H1 (cell line): Measurements from ENCODE around the gene PROX2. TPM values are rescaled to one million over a fixed set of nuclear protein-coding genes. Genes with fewer than 3 reads are reported as not detected.

ENCODE experiments used
- CTCF ChIA-PET: fragments of 300-600 bp; sonication (Branson Sonifier 250); formaldehyde crosslinking; loops from one replicate; lab custom pipeline; 2021; ENCODE audit not compliant: partially characterized antibody; lab: Charles Lee
- POLR2A ChIA-PET: fragments of 300-600 bp; sonication (Branson Sonifier 250); formaldehyde crosslinking; loops from one replicate; lab custom pipeline; 2021; ENCODE audit warnings: inconsistent platforms; ENCODE audit not compliant: partially characterized antibody; lab: Charles Lee
- DNase-seq, 2 experiments: peaks; one replicate each; pipeline versions ENCODE4 v3.0.0 to v3.0.0-alpha.2; 2010 to 2022; ENCODE audit warnings: low spot score in 2 of 2, low read depth in 1 of 2, mixed read lengths in 1 of 2
- FAIRE-seq: peaks from 2 replicates; lab custom pipeline; 2011; peaks lifted over from hg19 to GRCh38; lab: Jason Lieb, UNC
- H2AFZ ChIP-seq: 2 replicates; pipeline ENCODE4 v1.8.1; 2012; ENCODE audit warnings: low read length, inconsistent platforms
- H2AK5ac ChIP-seq: 2 replicates; pipeline ENCODE4 v1.6.1; 2013; ENCODE audit warnings: low read depth, low read length
- H2BK120ac ChIP-seq: replicated peaks from 2 replicates; pipeline ENCODE3; 2013; ENCODE audit warnings: low read depth, low read length, inconsistent platforms
- H2BK12ac ChIP-seq: 2 replicates; pipeline ENCODE4 v1.6.1; 2013; ENCODE audit warnings: low read depth, low read length
- H2BK15ac ChIP-seq: 2 replicates; pipeline ENCODE4 v1.6.1; 2013; ENCODE audit warnings: low read length
- H2BK20ac ChIP-seq: 2 replicates; pipeline ENCODE4 v1.6.1; 2013; ENCODE audit warnings: low read length
- H2BK5ac ChIP-seq: 2 replicates; pipeline ENCODE4 v1.6.1; 2013; ENCODE audit warnings: low read depth, low read length
- H3K14ac ChIP-seq: 2 replicates; pipeline ENCODE4 v1.6.1; 2013; ENCODE audit warnings: inconsistent platforms; ENCODE audit not compliant: insufficient read length
- H3K18ac ChIP-seq: 2 replicates; pipeline ENCODE4 v1.6.1; 2013; ENCODE audit warnings: low read length; ENCODE audit errors: extremely low read depth
- H3K23ac ChIP-seq: 2 replicates; pipeline ENCODE4 v1.6.1; 2013; ENCODE audit warnings: inconsistent platforms; ENCODE audit not compliant: insufficient read length
- H3K23me2 ChIP-seq: 2 replicates; pipeline ENCODE4 v1.6.1; 2013; ENCODE audit warnings: low read depth, low read length
- H3K27ac ChIP-seq: 2 replicates; pipeline ENCODE4 v1.6.1; 2011; ENCODE audit warnings: low read depth, low read length, inconsistent platforms
- H3K27me3 ChIP-seq, 4 experiments: replicated peaks in 1 of 4; 1 replicate in 1 of 4; 2 replicates in 3 of 4; pipeline versions ENCODE4 v1.6.1 to v1.8.1; 2011 to 2013; ENCODE audit warnings: low read length in 3 of 4, mild to moderate bottlenecking in 3 of 4, inconsistent platforms in 2 of 4, mixed read lengths in 2 of 4, moderate library complexity in 1 of 4; ENCODE audit not compliant: control insufficient read depth in 3 of 4, insufficient read depth in 3 of 4; ENCODE audit errors: extremely low read depth in 1 of 4
- H3K36me3 ChIP-seq, 4 experiments: 2 replicates each; pipeline versions ENCODE4 v1.6.1 to v1.8.1; 2011 to 2013; ENCODE audit warnings: mild to moderate bottlenecking in 4 of 4, low read length in 3 of 4, moderate library complexity in 2 of 4, control low read depth in 1 of 4, inconsistent platforms in 1 of 4; ENCODE audit not compliant: insufficient read depth in 4 of 4, control insufficient read depth in 2 of 4
- H3K4ac ChIP-seq: replicated peaks from 2 replicates; pipeline ENCODE3; 2013; ENCODE audit warnings: low read length, low read depth, mixed read lengths, inconsistent platforms; ENCODE audit not compliant: insufficient read length
- H3K4me1 ChIP-seq, 4 experiments: replicated peaks in 1 of 4; 1 replicate in 1 of 4; 2 replicates in 3 of 4; pipeline versions ENCODE4 v1.6.1 to v1.8.1; 2011 to 2013; ENCODE audit warnings: low read length in 3 of 4, inconsistent platforms in 2 of 4, mixed read lengths in 1 of 4; ENCODE audit not compliant: insufficient read depth in 4 of 4, control insufficient read depth in 3 of 4
- H3K4me2 ChIP-seq, 2 experiments: 2 replicates each; pipeline versions ENCODE4 v1.6.1 to v1.8.1; 2011 to 2013; ENCODE audit warnings: low read depth in 2 of 2, low read length in 2 of 2, control low read depth in 1 of 2, inconsistent platforms in 1 of 2, mild to moderate bottlenecking in 1 of 2; ENCODE audit not compliant: insufficient read depth in 1 of 2
- H3K4me3 ChIP-seq, 4 experiments: fragments of 200-600, 300-600 bp in 1 of 4; sonication (generic), shearing (Covaris generic), sonication (Bioruptor Twin) in 1 of 4; 2 replicates each; pipeline versions ENCODE4 v1.5.1 to v1.8.1; 2011 to 2016; ENCODE audit warnings: low read length in 4 of 4, low read depth in 3 of 4, control low read depth in 2 of 4, inconsistent platforms in 2 of 4, mild to moderate bottlenecking in 2 of 4, mixed read lengths in 1 of 4, moderate library complexity in 1 of 4; ENCODE audit not compliant: insufficient read depth in 2 of 4; ENCODE audit errors: extremely low read depth in 1 of 4
- H3K56ac ChIP-seq: replicated peaks from 2 replicates; pipeline ENCODE3; 2013; ENCODE audit warnings: low read depth, mild to moderate bottlenecking, mixed read lengths, low read length, inconsistent platforms; ENCODE audit not compliant: insufficient read length
- H3K79me1 ChIP-seq: 2 replicates; pipeline ENCODE4 v1.6.1; 2013; ENCODE audit warnings: low read depth, low read length, control low read depth
- H3K79me2 ChIP-seq, 2 experiments: 2 replicates each; pipeline versions ENCODE4 v1.6.1 to v1.8.1; 2012 to 2013; ENCODE audit warnings: low read length in 2 of 2, mild to moderate bottlenecking in 2 of 2, inconsistent platforms in 1 of 2; ENCODE audit not compliant: insufficient read depth in 2 of 2, control insufficient read depth in 1 of 2
- H3K9ac ChIP-seq, 4 experiments: replicated peaks in 1 of 4; 1 replicate in 1 of 4; 2 replicates in 3 of 4; pipeline versions ENCODE4 v1.6.1 to v1.8.1; 2011 to 2013; ENCODE audit warnings: low read depth in 3 of 4, low read length in 3 of 4, control low read depth in 2 of 4, mild to moderate bottlenecking in 2 of 4, moderate library complexity in 2 of 4, inconsistent platforms in 1 of 4; ENCODE audit errors: extremely low read depth in 1 of 4
- H3K9me3 ChIP-seq, 2 experiments: 2 replicates each; pipeline versions ENCODE4 v1.6.1 to v1.8.1; 2012 to 2013; ENCODE audit warnings: mild to moderate bottlenecking in 2 of 2, moderate library complexity in 2 of 2, control low read depth in 1 of 2, inconsistent platforms in 1 of 2, low read depth in 1 of 2, low read length in 1 of 2, mixed read lengths in 1 of 2; ENCODE audit not compliant: insufficient read depth in 2 of 2
- H4K20me1 ChIP-seq, 2 experiments: replicated peaks in 1 of 2; 2 replicates each; pipeline versions ENCODE3 to v1.8.1; 2011 to 2013; ENCODE audit warnings: inconsistent platforms in 2 of 2, low read length in 2 of 2, mild to moderate bottlenecking in 1 of 2; ENCODE audit not compliant: insufficient read depth in 2 of 2, control insufficient read depth in 1 of 2
- H4K5ac ChIP-seq: 2 replicates; pipeline ENCODE4 v1.6.1; 2013; ENCODE audit warnings: low read length, low read depth, mixed read lengths, inconsistent platforms; ENCODE audit not compliant: insufficient read length
- H4K8ac ChIP-seq: 2 replicates; pipeline ENCODE4 v1.8.0; 2013; ENCODE audit warnings: mild to moderate bottlenecking, moderate library complexity, low read length, inconsistent platforms; ENCODE audit not compliant: insufficient read depth; ENCODE audit errors: extremely low read depth
- H4K91ac ChIP-seq: replicated peaks from 2 replicates; pipeline ENCODE3; 2013; ENCODE audit warnings: low read length, mixed read lengths, inconsistent platforms; ENCODE audit not compliant: insufficient read length
- GABPA ChIP-seq: IDR thresholded peaks from 2 replicates; pipeline ENCODE4 v1.6.1; 2011; ENCODE audit warnings: mild to moderate bottlenecking, low read length, moderate library complexity, borderline replicate concordance; ENCODE audit not compliant: insufficient read depth
- HDAC2 ChIP-seq, 2 experiments: fragments of 300-600 bp in 1 of 2; sonication (generic) in 1 of 2; IDR thresholded peaks; 2 replicates each; pipeline ENCODE4 v1.6.1; 2011 to 2012; ENCODE audit warnings: low read depth in 2 of 2, low read length in 2 of 2, mild to moderate bottlenecking in 2 of 2, moderate library complexity in 2 of 2, borderline replicate concordance in 1 of 2, inconsistent platforms in 1 of 2
- JUND ChIP-seq: IDR thresholded peaks from 2 replicates; pipeline ENCODE4 v1.6.1; 2011; ENCODE audit warnings: mild to moderate bottlenecking, improper control_type of control experiment, low read length
- POU5F1 ChIP-seq: IDR thresholded peaks from 2 replicates; pipeline ENCODE4 v1.6.1; 2011; ENCODE audit warnings: low read depth, mild to moderate bottlenecking, low read length, moderate library complexity
- RNF2 ChIP-seq: fragments of 200-900, 300-1000 bp; sonication (generic); IDR thresholded peaks from 2 replicates; pipeline ENCODE4 v1.7.1; 2016; ENCODE audit warnings: borderline replicate concordance, low read depth, mild to moderate bottlenecking, antibody characterized with exemption, low read length; ENCODE audit not compliant: poor library complexity, severe bottlenecking; ENCODE audit errors: missing control alignments
- RXRA ChIP-seq: IDR thresholded peaks from 2 replicates; pipeline ENCODE4 v1.6.1; 2011; ENCODE audit warnings: low read depth, mild to moderate bottlenecking, low read length, moderate library complexity; ENCODE audit not compliant: insufficient read depth
- SUZ12 ChIP-seq: fragments of 200-600 bp; sonication (generic); IDR thresholded peaks from 2 replicates; pipeline ENCODE4 v1.6.1; 2012; ENCODE audit warnings: mild to moderate bottlenecking, inconsistent platforms, low read length, moderate library complexity, mixed read lengths
- USF2 ChIP-seq: IDR thresholded peaks from 2 replicates; pipeline ENCODE4 v1.6.1; 2011; ENCODE audit warnings: low read length, improper control_type of control experiment
- ZNF274 ChIP-seq: IDR thresholded peaks from 2 replicates; pipeline ENCODE4 v1.7.0; 2012; ENCODE audit warnings: low read length, borderline replicate concordance; ENCODE audit errors: extremely low read depth
- WGBS, 2 experiments: shearing (Covaris generic) in 1 of 2; methylation state at CpG; one replicate each; pipeline versions ENCODE4 v1.1.6 to v1.1.7; 2013 to 2015; ENCODE audit warnings: low lambda C conversion rate in 2 of 2, mixed read lengths in 2 of 2, inconsistent platforms in 1 of 2, low coverage in 1 of 2, missing lambda C conversion rate in 1 of 2; ENCODE audit not compliant: insufficient replicate concordance in 2 of 2, insufficient coverage in 1 of 2, insufficient read length in 1 of 2; ENCODE audit errors: extremely low coverage in 1 of 2, missing lambda C conversion rate in 1 of 2; 5-methylcytosine and 5-hydroxymethylcytosine counted together
- polyA plus RNA-seq, 7 experiments: library from polyadenylated mRNA; depleted of rRNA in 3 of 7; stranded (reverse) in 5 of 7; unstranded in 2 of 7; fragments of >200 nt in 5 of 7; fragments of 200-250 nt in 2 of 7; gene quantifications; 1 replicate in 5 of 7; 2 replicates in 1 of 7; 4 replicates in 1 of 7; pipeline versions ENCODE4 v1.2.1 to v1.2.3, GENCODE V29; 2011 to 2013; ENCODE audit warnings: missing spikeins in 2 of 7, mixed read lengths in 2 of 7
- total RNA-seq: library from RNA; stranded (reverse); fragmentation: NEBNext Ultra II Directional; extraction: Animal tissue kit (Norgen Biotek cat#: 25700); gene quantifications from 2 replicates; pipeline ENCODE4 v1.2.1, GENCODE V29; 2021

Gene PROX2
- total and polyA plus RNA-seq, 2 of the 8 experiments (the other 6 are each of a cell fraction or from before 2014, with no cell fraction given), result 0.03 TPM; not detected in 1

DNA sequence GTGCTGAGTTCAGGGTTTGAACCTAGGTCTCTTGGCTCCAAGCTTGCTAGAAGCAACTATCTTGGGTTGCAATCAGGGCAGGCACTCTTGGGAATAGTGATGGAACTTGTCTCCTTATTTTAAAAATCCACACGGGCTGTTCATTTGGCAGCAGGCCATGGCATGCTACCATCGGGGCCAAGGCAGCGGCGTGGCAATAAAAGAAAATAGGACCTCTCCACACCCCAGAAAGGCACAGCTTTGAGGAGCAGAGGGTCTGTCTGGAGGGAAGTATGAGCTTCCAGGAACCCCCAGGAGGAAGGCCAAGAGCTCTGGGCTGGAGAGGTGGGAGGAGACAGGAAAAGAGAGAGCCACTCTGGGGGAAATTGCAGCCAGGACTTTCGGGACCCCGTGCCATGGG is 31.8 kb upstream of the PROX2 start:
- ChIA-PET CTCF (interaction anchor here (0.9 to 24.8 kb wide), 22 partner anchors 10 to 299 kb away, joined by 3 to 509 read pairs (median 6); partner anchors contain the start of genes PROX2 and RPS6KL1), POLR2A (interaction anchor here (0.7 to 6.8 kb wide), 13 partner anchors 9 to 559 kb away, joined by 3 to 80 read pairs (median 5); partner anchors contain the start of genes RPS6KL1, VRTN and ZC2HC1C)
- no peak overlapping the region for H2AK5ac ChIP-seq
- no peak overlapping the region for H4K8ac ChIP-seq
- H2AFZ ChIP-seq, result no peak overlapping the region
- H2BK5ac ChIP-seq, result no peak overlapping the region; the same call in 1 of the 2 replicates
- no peak overlapping the region for H3K9ac ChIP-seq
- no peaks in the 10 kb centered on the region for H3K27me3 ChIP-seq
- no peak overlapping the region for H3K27ac ChIP-seq
- H3K79me2 ChIP-seq, result no peaks in the 10 kb centered on the region
- no peaks in the 10 kb centered on the region for H3K79me1 ChIP-seq
- H2BK120ac ChIP-seq, result no peak overlapping the region
- no peak overlapping the region for H2BK15ac ChIP-seq
- no peak overlapping the region for H2BK12ac ChIP-seq
- no peak overlapping the region for H4K91ac ChIP-seq
- no peak overlapping the region for H4K5ac ChIP-seq
- no peak overlapping the region for H3K23ac ChIP-seq
- no peak overlapping the region for H2BK20ac ChIP-seq
- H3K36me3 ChIP-seq, result peaks cover 6 to 17% (median 9%) of the 10 kb centered on the region in 4 experiments
- H3K23me2 ChIP-seq, result no peaks in the 10 kb centered on the region
- H3K4me2 ChIP-seq, result no peak overlapping the region
- H3K4me3 ChIP-seq, result no peak overlapping the region
- no peak overlapping the region for H3K4ac ChIP-seq
- H3K56ac ChIP-seq, result no peak overlapping the region
- H3K14ac ChIP-seq, result no peak overlapping the region
- DNase-seq (no peak), FAIRE-seq (no peak)
- no peak overlapping the region for H3K18ac ChIP-seq
- 91% methylated on average over 6 of the region's 6 CpGs; no CpG with 5 or more reads in 1 of the 2 experiments for WGBS, 2 experiments
- peaks cover 2 to 10% of the 10 kb centered on the region in 2 experiments for H4K20me1 ChIP-seq
- no peaks in the 10 kb centered on the region; a peak in 1 of 7 replicates for H3K4me1 ChIP-seq
- no peaks in the 10 kb centered on the region for H3K9me3 ChIP-seq
- TF ChIP-seq JUND, result no peak
- TF ChIP-seq POU5F1, result no peak
- TF ChIP-seq RXRA, result no peak
- no peak for TF ChIP-seq ZNF274
- no peak for TF ChIP-seq HDAC2 (IDR thresholded peaks at IDR 0.05; ENCODE audit: borderline replicate concordance in 1 of 2, low read depth in 2 of 2, low read length in 2 of 2)
- no peak for TF ChIP-seq RNF2
- TF ChIP-seq SUZ12, result no peak
- TF ChIP-seq GABPA, result no peak
- no peak for TF ChIP-seq USF2
